Fibroblast of lung (primary cell): ENCODE measurements around the gene GUCY2C. TPM values are rescaled to one million over a fixed set of nuclear protein-coding genes. Genes with fewer than 3 reads are reported as not detected.

ENCODE experiments used
- DNase-seq, 2 donors: peaks; one replicate each; pipeline versions ENCODE4 v3.0.0 to v3.0.0-alpha.2; 2010; ENCODE audit warnings: low read depth in 2 of 2
- H2AFZ ChIP-seq: 2 replicates; pipeline ENCODE4 v1.5.1; 2012; ENCODE audit warnings: low read length, control low read depth, inconsistent platforms
- H3K27ac ChIP-seq: 2 replicates; pipeline ENCODE4 v1.5.1; 2011; ENCODE audit warnings: low read length, control low read depth; ENCODE audit not compliant: insufficient read depth
- H3K27me3 ChIP-seq: 2 replicates; pipeline ENCODE4 v1.5.1; 2011; ENCODE audit warnings: mild to moderate bottlenecking, low read length; ENCODE audit not compliant: control insufficient read depth, insufficient read depth
- H3K36me3 ChIP-seq: 2 replicates; pipeline ENCODE4 v1.5.1; 2011; ENCODE audit warnings: low read length; ENCODE audit not compliant: control insufficient read depth, insufficient read depth
- H3K4me1 ChIP-seq: 2 replicates; pipeline ENCODE4 v1.5.1; 2011; ENCODE audit warnings: low read length; ENCODE audit not compliant: control insufficient read depth, insufficient read depth; ENCODE audit errors: extremely low read depth
- H3K4me2 ChIP-seq: 2 replicates; pipeline ENCODE4 v1.5.1; 2011; ENCODE audit warnings: low read length, control low read depth; ENCODE audit not compliant: insufficient read depth; ENCODE audit errors: extremely low read depth
- H3K4me3 ChIP-seq, 4 experiments: fragments of 200-600 bp in 1 of 4; sonication (generic) in 1 of 4; replicated peaks in 1 of 4; 2 replicates each; pipeline ENCODE4 v1.5.1; 2011 to 2016; ENCODE audit warnings: low read length in 4 of 4, low read depth in 3 of 4, mild to moderate bottlenecking in 3 of 4, control low read depth in 2 of 4, inconsistent platforms in 1 of 4, mixed read lengths in 1 of 4; ENCODE audit not compliant: insufficient read depth in 1 of 4; ENCODE audit errors: control extremely low read depth in 1 of 4
- H3K79me2 ChIP-seq: 2 replicates; pipeline ENCODE4 v1.5.1; 2012; ENCODE audit warnings: mild to moderate bottlenecking, low read length, inconsistent platforms; ENCODE audit not compliant: control insufficient read depth, insufficient read depth
- H3K9ac ChIP-seq: 2 replicates; pipeline ENCODE4 v1.5.1; 2011; ENCODE audit warnings: mild to moderate bottlenecking, low read length, control low read depth; ENCODE audit not compliant: insufficient read depth
- H3K9me3 ChIP-seq: 2 replicates; pipeline ENCODE4 v1.5.1; 2012; ENCODE audit warnings: low read depth, low read length; ENCODE audit not compliant: control insufficient read depth, insufficient read depth
- H4K20me1 ChIP-seq: 2 replicates; pipeline ENCODE4 v1.5.1; 2011; ENCODE audit warnings: low read length; ENCODE audit not compliant: control insufficient read depth, insufficient read depth; ENCODE audit errors: extremely low read depth
- EZH2 ChIP-seq: IDR thresholded peaks from 2 replicates; pipeline ENCODE4 v1.5.1; 2012; ENCODE audit warnings: low read length, control low read depth, mild to moderate bottlenecking; ENCODE audit errors: missing control alignments
- polyA plus RNA-seq, 2 donors: library from polyadenylated mRNA; depleted of rRNA in 1 of 2; stranded (reverse) in 1 of 2; unstranded in 1 of 2; fragments of >200 nt; gene quantifications; 2 replicates each; pipeline ENCODE4 v1.2.1, GENCODE V29; 2011 to 2012; ENCODE audit warnings: missing spikeins in 1 of 2
- total RNA-seq: library from RNA; depleted of rRNA; stranded (reverse); fragments of >200 nt; gene quantifications from 2 replicates; pipeline ENCODE4 v1.2.1, GENCODE V29; 2014
- TF ChIP-seq, protein P1 (sequence below), 2 donors: IDR thresholded peaks in 1 of 2; conservative IDR thresholded peaks in 1 of 2; 1 replicate in 1 of 2; 2 replicates in 1 of 2; pipeline ENCODE4 v1.5.1; 2011 to 2012; ENCODE audit warnings: low read length in 2 of 2, control low read depth in 1 of 2, inconsistent platforms in 1 of 2, low read depth in 1 of 2, mild to moderate bottlenecking in 1 of 2

GUCY2C gene
- total and polyA plus RNA-seq, 2 donors (not counting 1 experiment from before 2014, with no cell fraction given): 0.02 TPM; not detected in 1

- no peaks in the 10 kb centered on the region for H3K36me3 ChIP-seq
- TF ChIP-seq, protein P1, sequence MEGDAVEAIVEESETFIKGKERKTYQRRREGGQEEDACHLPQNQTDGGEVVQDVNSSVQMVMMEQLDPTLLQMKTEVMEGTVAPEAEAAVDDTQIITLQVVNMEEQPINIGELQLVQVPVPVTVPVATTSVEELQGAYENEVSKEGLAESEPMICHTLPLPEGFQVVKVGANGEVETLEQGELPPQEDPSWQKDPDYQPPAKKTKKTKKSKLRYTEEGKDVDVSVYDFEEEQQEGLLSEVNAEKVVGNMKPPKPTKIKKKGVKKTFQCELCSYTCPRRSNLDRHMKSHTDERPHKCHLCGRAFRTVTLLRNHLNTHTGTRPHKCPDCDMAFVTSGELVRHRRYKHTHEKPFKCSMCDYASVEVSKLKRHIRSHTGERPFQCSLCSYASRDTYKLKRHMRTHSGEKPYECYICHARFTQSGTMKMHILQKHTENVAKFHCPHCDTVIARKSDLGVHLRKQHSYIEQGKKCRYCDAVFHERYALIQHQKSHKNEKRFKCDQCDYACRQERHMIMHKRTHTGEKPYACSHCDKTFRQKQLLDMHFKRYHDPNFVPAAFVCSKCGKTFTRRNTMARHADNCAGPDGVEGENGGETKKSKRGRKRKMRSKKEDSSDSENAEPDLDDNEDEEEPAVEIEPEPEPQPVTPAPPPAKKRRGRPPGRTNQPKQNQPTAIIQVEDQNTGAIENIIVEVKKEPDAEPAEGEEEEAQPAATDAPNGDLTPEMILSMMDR (conservative IDR thresholded peaks at IDR 0.05 in 1 of 2, IDR thresholded peaks at IDR 0.05 in 1 of 2; ENCODE audit: low read depth in 1 of 2, low read length in 2 of 2): no peak
- no peak for TF ChIP-seq EZH2
Measured at GRCh38 chr12:14656846-14657245, 39.6 kb downstream of the GUCY2C start.

GRCh38 chr12:14655284-14655683 is 41.1 kb downstream of the GUCY2C start:
- DNase-seq: no peak
- H3K9ac ChIP-seq: no peak overlapping the region
- no peaks in the 10 kb centered on the region for H3K79me2 ChIP-seq
- TF ChIP-seq, protein P1 (conservative IDR thresholded peaks at IDR 0.05 in 1 of 2, IDR thresholded peaks at IDR 0.05 in 1 of 2; ENCODE audit: low read depth in 1 of 2, low read length in 2 of 2): no peak
- TF ChIP-seq EZH2: no peak
- no peaks in the 10 kb centered on the region for H3K9me3 ChIP-seq
- H3K4me2 ChIP-seq: no peak overlapping the region
- no peaks in the 10 kb centered on the region for H4K20me1 ChIP-seq
- peaks cover 3% of the 10 kb centered on the region for H3K4me1 ChIP-seq
- no peak overlapping the region for H3K4me3 ChIP-seq
- H3K27me3 ChIP-seq: no peaks in the 10 kb centered on the region
- H2AFZ ChIP-seq: no peak overlapping the region
- H3K27ac ChIP-seq: no peak overlapping the region
- no peaks in the 10 kb centered on the region for H3K36me3 ChIP-seq

More at GRCh38 chr12:14656846-14657245, 39.6 kb downstream of the GUCY2C start:
- Histone ChIP-seq H3K4me2 (no peak overlapping the region), H2AFZ (no peak overlapping the region), H3K4me3 (no peak overlapping the region), H3K79me2 (no peaks in the 10 kb centered on the region), H3K9ac (no peak overlapping the region), H3K4me1 (peaks cover 3% of the 10 kb centered on the region), H4K20me1 (no peaks in the 10 kb centered on the region), H3K27ac (no peak overlapping the region), H3K9me3 (no peaks in the 10 kb centered on the region), H3K27me3 (no peaks in the 10 kb centered on the region)
- no peak for DNase-seq

- no peak overlapping the region for H3K4me3 ChIP-seq
- H3K9me3 ChIP-seq: no peaks in the 10 kb centered on the region
- DNase-seq: no peak
- no peaks in the 10 kb centered on the region for H3K27me3 ChIP-seq
- H3K4me2 ChIP-seq: no peak overlapping the region
- no peaks in the 10 kb centered on the region for H3K36me3 ChIP-seq
- no peak overlapping the region for H2AFZ ChIP-seq
- peaks cover 3% of the 10 kb centered on the region for H3K4me1 ChIP-seq
- H3K9ac ChIP-seq: no peak overlapping the region
- TF ChIP-seq, protein P1 (conservative IDR thresholded peaks at IDR 0.05 in 1 of 2, IDR thresholded peaks at IDR 0.05 in 1 of 2; ENCODE audit: low read depth in 1 of 2, low read length in 2 of 2): no peak
- no peak for TF ChIP-seq EZH2
- no peaks in the 10 kb centered on the region for H3K79me2 ChIP-seq
- no peaks in the 10 kb centered on the region for H4K20me1 ChIP-seq
- no peak overlapping the region for H3K27ac ChIP-seq
Measured at GRCh38 chr12:14654842-14655241, 41.6 kb downstream of the GUCY2C start.
